ENCODE data around the gene THBD.
A peak's percentile ranks its signal among the peaks of the same experiment; 100 is the strongest.

The THBD gene

DNA sequence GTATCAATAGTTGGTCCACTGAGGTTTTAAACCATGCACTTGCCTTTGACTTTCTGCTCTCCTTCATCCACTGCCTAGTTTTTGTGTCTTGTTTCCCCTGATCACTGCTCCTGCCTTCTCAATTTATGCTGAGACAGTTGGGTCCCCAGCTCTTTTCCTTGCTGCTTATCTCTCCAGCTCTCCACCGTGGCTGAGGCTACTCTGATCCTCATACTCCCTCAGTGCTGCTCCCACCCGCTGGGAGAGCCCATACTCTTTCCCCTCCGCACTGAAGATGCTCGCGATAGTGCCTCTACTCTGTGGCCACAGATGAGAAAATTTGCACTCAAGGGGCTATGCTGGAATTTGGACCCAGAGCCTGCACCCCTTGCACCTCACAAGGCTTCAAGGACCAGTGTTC lies 3.4 kb upstream of the THBD start:
- Histone ChIP-seq H3K4me3 (replicated peaks; ENCODE audit: insufficient read depth, low read length) (no peak overlapping the region), H3K27ac (replicated peaks) (no peak overlapping the region), H3K27me3 (ENCODE audit: insufficient read depth, poor library complexity, severe bottlenecking) (no peaks in the 10 kb centered on the region)
- no peak for DNase-seq (ENCODE audit: low read depth in 1 of 2, low spot score in 1 of 2)
- TF ChIP-seq POLR2AphosphoS5 (IDR thresholded peaks at IDR 0.05; ENCODE audit: low read depth) (no peak), CTCF (IDR thresholded peaks at IDR 0.05; ENCODE audit: insufficient read depth, low read length) (no peak), GABPA (IDR thresholded peaks at IDR 0.05; ENCODE audit: low read depth) (no peak)
- TF ChIP-seq, protein P1, sequence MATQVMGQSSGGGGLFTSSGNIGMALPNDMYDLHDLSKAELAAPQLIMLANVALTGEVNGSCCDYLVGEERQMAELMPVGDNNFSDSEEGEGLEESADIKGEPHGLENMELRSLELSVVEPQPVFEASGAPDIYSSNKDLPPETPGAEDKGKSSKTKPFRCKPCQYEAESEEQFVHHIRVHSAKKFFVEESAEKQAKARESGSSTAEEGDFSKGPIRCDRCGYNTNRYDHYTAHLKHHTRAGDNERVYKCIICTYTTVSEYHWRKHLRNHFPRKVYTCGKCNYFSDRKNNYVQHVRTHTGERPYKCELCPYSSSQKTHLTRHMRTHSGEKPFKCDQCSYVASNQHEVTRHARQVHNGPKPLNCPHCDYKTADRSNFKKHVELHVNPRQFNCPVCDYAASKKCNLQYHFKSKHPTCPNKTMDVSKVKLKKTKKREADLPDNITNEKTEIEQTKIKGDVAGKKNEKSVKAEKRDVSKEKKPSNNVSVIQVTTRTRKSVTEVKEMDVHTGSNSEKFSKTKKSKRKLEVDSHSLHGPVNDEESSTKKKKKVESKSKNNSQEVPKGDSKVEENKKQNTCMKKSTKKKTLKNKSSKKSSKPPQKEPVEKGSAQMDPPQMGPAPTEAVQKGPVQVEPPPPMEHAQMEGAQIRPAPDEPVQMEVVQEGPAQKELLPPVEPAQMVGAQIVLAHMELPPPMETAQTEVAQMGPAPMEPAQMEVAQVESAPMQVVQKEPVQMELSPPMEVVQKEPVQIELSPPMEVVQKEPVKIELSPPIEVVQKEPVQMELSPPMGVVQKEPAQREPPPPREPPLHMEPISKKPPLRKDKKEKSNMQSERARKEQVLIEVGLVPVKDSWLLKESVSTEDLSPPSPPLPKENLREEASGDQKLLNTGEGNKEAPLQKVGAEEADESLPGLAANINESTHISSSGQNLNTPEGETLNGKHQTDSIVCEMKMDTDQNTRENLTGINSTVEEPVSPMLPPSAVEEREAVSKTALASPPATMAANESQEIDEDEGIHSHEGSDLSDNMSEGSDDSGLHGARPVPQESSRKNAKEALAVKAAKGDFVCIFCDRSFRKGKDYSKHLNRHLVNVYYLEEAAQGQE (IDR thresholded peaks at IDR 0.05; ENCODE audit: insufficient replicate concordance, low read depth) = no peak

GRCh38 chr20:23050847-23051627 lies 1.6 kb upstream of the THBD start:
- peak in 1 of 2 experiments; percentile 63 for DNase-seq (ENCODE audit: low read depth in 1 of 2, low spot score in 1 of 2)
- H3K27me3 ChIP-seq (ENCODE audit: insufficient read depth, poor library complexity, severe bottlenecking) = no peaks in the 10 kb centered on the region
- H3K27ac ChIP-seq (replicated peaks) = no peak overlapping the region
- no peak for TF ChIP-seq POLR2AphosphoS5 (IDR thresholded peaks at IDR 0.05; ENCODE audit: low read depth)
- TF ChIP-seq SPI1 (IDR thresholded peaks at IDR 0.05; ENCODE audit: borderline replicate concordance, low read depth) = no peak
- no peak for TF ChIP-seq CTCF (IDR thresholded peaks at IDR 0.05; ENCODE audit: insufficient read depth, low read length)
- TF ChIP-seq, protein P1 (IDR thresholded peaks at IDR 0.05; ENCODE audit: insufficient replicate concordance, low read depth) = no peak
- no peak for TF ChIP-seq GABPA (IDR thresholded peaks at IDR 0.05; ENCODE audit: low read depth)
- H3K4me3 ChIP-seq (replicated peaks; ENCODE audit: insufficient read depth, low read length) = no peak overlapping the region

DNA sequence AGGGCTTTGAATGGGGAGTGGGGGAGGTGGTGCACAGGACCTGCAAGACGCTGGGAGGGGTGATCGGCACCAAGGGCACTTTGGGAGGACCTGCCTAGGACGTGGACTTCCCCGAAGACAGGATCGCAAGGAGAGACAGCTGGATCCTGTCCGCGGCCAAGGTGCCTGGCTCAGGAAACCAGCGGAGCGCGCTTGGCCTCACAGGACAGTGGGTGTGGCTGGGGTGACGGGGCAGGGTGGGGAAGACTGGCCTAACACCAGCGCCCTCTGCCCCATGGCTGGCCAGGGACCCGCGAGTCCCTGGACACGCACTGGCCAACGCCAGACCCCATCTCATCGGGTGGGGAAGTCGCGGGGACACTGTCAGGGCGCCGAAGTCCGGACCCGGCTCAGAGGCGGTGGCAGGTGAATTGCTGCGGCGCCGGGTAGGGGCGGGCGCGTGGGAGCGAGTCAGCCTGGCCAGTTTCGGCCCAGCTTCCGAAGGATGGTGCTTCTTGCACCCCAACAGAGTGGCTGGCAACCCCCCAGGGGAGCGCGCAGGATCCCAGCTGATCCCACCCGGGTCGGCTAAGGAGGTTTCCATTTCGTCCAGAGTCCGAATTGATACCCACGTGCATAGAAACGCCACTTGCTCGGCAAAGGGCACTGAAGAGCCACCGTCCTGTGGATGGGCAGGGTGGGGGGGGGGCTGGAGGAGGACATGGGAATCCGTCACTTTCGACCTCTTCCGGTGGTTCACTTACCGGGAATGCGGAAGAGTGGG lies 785 bp upstream of the THBD start:
- no peak for DNase-seq (ENCODE audit: low read depth in 1 of 2, low spot score in 1 of 2)
- TF ChIP-seq SPI1 (IDR thresholded peaks at IDR 0.05; ENCODE audit: borderline replicate concordance, low read depth) (no peak), CTCF (IDR thresholded peaks at IDR 0.05; ENCODE audit: insufficient read depth, low read length) (no peak), GABPA (IDR thresholded peaks at IDR 0.05; ENCODE audit: low read depth) (no peak), POLR2AphosphoS5 (IDR thresholded peaks at IDR 0.05; ENCODE audit: low read depth) (no peak)
- TF ChIP-seq, protein P1 (IDR thresholded peaks at IDR 0.05; ENCODE audit: insufficient replicate concordance, low read depth) = no peak
- Histone ChIP-seq H3K4me3 (replicated peaks; ENCODE audit: insufficient read depth, low read length) (no peak overlapping the region), H3K27me3 (ENCODE audit: insufficient read depth, poor library complexity, severe bottlenecking) (no peaks in the 10 kb centered on the region), H3K27ac (replicated peaks) (no peak overlapping the region)

All from HL-60 (cell line).